Stimulated activated naive CD8-positive, alpha-beta T cell treated with anti-CD3 and anti-CD28 coated beads, Interleukin-15, amount 100 ng/mL, for 72 hours (primary cell): ENCODE measurements around the gene CXorf66.
A peak's percentile ranks its signal among the peaks of the same experiment; 100 is the strongest.
"Not testable (repeated sequence)": the region's sequence is repeated elsewhere in the genome, so short reads cannot be mapped to it uniquely, and the experiment has no call there.

Experiments
- ATAC-seq: fragments of 150-1000 bp; cut with Tn5 transposase; 2 replicates; pipeline ENCODE4 v1.10.0; 2021; ENCODE audit warnings: mild to moderate bottlenecking, moderate library complexity
- DNase-seq, 2 donors: peaks; one replicate each; pipeline ENCODE4 v3.0.0; 2021 to 2022
- H3K27ac Mint-ChIP-seq, 2 donors: one replicate each; pipeline ENCODE4 v1.8.0; 2022; ENCODE audit warnings: mild to moderate bottlenecking in 2 of 2, mixed read lengths in 2 of 2, moderate library complexity in 2 of 2
- H3K27me3 Mint-ChIP-seq: one replicate; pipeline ENCODE4 v1.8.0; 2022; ENCODE audit warnings: mixed read lengths
- H3K4me1 Mint-ChIP-seq: one replicate; pipeline ENCODE4 v1.8.0; 2022; ENCODE audit warnings: mild to moderate bottlenecking, mixed read lengths
- H3K4me3 Mint-ChIP-seq, 2 donors: one replicate each; pipeline ENCODE4 v1.8.0; 2022; ENCODE audit warnings: mild to moderate bottlenecking in 2 of 2, mixed read lengths in 2 of 2, moderate library complexity in 1 of 2
- H3K9me3 Mint-ChIP-seq, 2 donors: one replicate each; pipeline ENCODE4 v1.8.0; 2022; ENCODE audit warnings: mixed read lengths in 2 of 2

Gene CXorf66, protein sequence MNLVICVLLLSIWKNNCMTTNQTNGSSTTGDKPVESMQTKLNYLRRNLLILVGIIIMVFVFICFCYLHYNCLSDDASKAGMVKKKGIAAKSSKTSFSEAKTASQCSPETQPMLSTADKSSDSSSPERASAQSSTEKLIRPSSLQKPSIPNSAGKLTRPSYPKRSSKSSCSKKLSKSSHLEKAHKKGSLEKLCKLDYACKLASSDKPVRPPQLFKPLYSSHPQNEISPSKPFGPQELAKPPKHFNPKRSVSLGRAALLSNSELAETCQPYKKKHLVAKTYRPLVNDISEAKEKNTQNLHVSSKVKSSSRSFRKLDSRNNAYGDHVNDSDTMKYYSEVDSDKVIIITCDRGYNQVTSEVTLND

DNA sequence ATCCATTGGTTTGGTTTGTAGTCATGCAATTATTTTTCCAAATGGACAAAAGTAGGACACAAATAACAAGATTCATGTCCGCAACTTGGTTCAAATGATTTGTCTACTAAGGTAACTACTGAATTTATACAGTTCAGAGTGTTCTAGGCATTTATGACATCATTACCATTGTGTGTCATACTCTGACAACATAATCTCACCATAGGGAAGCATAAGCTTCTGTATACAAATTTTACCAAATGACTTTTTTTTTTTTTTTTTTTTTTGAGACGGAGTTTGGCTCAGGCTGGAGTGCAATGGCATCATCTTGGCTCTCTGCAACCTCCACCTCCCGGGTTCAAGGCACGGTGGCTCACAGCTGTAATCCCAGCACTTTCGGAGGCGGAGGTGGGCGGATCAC lies at the start of gene CXorf66:
TSS of gene CXorf66 (minus strand) at position 101 of the 400 bp plus-strand sequence. CDS start at position 76, 25 bp downstream.
- no peak for DNase-seq
- peaks cover 10 to 12% of the 10 kb centered on the region in 2 donors for H3K9me3 Mint-ChIP-seq
- no peaks in the 10 kb centered on the region for H3K4me1 Mint-ChIP-seq
- H3K4me3 Mint-ChIP-seq = no peak within 1 kb of the TSS
- ATAC-seq = no peak
- peaks cover 12% of the 10 kb centered on the region for H3K27me3 Mint-ChIP-seq
- no peak within 1 kb of the TSS for H3K27ac Mint-ChIP-seq

DNA sequence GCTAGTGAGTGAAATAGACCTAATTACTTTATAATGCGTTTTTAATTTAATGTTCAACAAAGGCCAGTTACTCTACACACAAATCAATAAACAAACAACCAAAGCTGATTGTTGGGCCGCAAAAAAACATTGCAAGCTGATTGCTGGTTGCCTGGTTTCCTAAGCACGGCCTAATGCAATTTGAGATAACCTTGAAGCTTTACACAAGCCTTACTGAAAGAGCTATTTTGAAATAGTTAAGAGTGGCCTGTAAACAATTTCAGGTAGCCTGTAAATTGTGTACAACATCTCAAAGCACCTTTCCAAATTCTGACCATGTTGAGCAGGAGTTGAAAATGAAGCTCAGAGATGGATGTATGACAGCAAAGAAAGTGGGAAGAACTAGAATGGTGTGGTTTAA lies 17.5 kb upstream of the CXorf66 start:
- Mint-ChIP-seq H3K27me3 (no peaks in the 10 kb centered on the region), H3K4me1 (no peaks in the 10 kb centered on the region), H3K4me3 (no peak overlapping the region), H3K9me3 (no peaks in the 10 kb centered on the region), H3K27ac (no peak overlapping the region)
- DNase-seq (no peak), ATAC-seq (no peak)

DNA sequence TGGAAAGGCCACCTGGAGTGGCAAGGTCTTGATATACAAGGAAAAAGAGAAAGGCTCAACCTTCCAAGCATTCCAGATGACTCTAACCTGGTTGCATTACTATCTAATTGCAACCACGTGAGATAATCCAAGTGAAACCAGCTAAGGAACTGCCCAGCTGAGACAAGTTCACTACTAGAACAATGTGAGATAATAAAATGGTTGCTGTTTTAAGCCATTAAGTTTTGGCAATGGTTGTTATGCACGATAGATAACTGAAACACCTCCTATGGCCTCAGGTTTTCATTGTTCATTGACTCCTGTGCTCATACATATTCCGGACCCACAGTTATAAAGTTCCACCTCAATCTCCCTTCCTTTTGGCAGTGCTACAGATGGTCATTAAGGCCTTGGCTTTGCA lies 9.2 kb upstream of the CXorf66 start:
- Mint-ChIP-seq H3K27me3 (peaks cover 13% of the 10 kb centered on the region), H3K4me1 (peaks cover 4% of the 10 kb centered on the region)
- no peak for ATAC-seq

DNA sequence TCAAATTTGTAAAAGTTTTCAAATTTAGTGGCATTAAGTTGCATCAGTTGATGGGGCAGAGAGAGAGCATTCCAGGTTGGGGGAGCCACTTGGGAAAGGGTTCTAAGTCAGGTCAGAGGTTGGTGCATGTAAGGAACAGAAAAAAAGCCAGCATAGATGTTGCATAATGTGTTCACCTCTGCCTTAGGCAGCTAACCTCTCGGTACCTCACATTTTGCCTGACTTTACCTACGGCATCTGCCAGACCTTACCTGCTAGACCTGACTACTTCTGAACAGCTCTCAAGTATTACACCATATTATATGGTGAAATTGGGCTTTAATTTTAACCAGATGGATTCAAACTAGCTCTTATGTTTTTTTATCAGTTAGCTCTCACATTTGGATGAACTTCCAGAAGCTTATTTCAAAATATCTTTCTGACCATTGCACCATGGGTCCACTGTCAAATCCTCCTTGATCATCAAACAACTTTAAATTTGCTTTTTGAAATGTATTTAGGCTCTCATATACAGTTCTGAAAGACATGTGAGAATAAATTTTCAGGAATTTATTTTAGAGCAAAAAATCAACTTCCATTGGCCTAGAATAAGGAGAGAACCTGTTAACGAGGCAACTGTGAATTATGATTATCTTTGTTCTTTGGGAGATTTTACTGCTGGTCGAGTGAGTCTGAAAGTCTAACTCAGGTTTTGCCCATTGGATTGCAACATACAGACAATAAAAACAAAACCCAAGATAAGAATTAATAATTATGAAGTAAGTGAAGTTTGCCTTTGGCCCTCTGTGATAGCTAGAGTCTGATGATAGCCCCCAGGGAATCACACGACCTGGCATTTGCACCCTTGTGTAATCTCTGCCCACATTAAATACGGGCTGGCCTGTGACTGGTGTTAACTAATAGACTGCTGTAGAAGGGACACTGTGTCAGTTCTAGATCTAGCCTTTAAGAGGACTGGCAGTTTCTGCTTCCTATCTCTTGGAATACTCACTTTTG lies 7.6 kb upstream of the CXorf66 start:
- peaks cover 4% of the 10 kb centered on the region for H3K4me1 Mint-ChIP-seq
- DNase-seq (no peak), ATAC-seq (no peak)
- no peak overlapping the region for H3K4me3 Mint-ChIP-seq
- H3K27me3 Mint-ChIP-seq = peaks cover 13% of the 10 kb centered on the region
- peaks cover 0 to 7% of the 10 kb centered on the region in 2 donors for H3K9me3 Mint-ChIP-seq
- no peak overlapping the region for H3K27ac Mint-ChIP-seq

More for the DNA sequence above, 9.2 kb upstream of the CXorf66 start:
- DNase-seq = no peak
- no peak overlapping the region for H3K27ac Mint-ChIP-seq
- peaks cover 0 to 7% of the 10 kb centered on the region in 2 donors for H3K9me3 Mint-ChIP-seq
- H3K4me3 Mint-ChIP-seq = no peak overlapping the region

DNA sequence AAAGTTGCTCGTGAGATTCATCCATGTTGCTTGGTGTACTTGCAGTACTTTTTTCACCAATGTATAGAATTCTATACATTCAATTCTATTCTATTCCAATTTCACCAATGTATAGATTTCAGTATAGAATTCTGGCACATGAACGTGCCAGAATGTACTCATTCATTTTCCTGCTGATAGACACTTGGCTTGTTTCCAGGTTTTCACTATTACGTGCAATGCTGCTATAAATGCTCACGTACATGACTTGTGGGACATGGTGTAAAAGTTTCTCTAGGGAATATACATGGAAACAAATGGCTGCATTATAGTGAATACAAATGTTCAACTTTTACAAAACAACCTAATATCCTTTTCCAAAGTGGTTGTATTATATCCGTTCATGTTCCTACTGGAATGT lies 6.8 kb upstream of the CXorf66 start:
- Mint-ChIP-seq H3K27ac (no peak overlapping the region), H3K4me1 (peaks cover 4% of the 10 kb centered on the region), H3K4me3 (no peak overlapping the region), H3K9me3 (peaks cover 0 to 7% of the 10 kb centered on the region in 2 donors), H3K27me3 (peaks cover 13% of the 10 kb centered on the region)
- no peak for DNase-seq
- ATAC-seq = no peak

DNA sequence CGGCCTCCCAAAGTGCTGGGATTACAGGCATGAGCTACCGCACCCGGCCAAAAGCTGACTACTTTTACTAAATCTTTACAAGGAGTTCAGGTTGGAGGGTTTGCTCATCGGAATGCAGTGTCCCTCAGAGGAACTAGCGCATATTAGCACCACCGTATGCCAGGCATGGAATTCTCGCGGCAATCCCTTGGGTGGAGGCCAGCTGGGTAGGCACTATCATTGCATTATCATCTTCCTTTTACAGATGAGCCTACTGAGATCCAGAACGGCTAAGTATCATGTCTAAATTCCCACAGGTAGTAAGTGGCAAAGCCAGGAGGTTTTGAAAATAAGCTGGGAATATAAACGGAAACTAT lies 6.1 kb upstream of the CXorf66 start:
- Mint-ChIP-seq H3K4me3 (no peak overlapping the region), H3K27me3 (peaks cover 13% of the 10 kb centered on the region), H3K4me1 (peaks cover 4% of the 10 kb centered on the region), H3K27ac (no peak overlapping the region), H3K9me3 (peaks cover 0 to 4% of the 10 kb centered on the region in 2 donors)
- ATAC-seq (no peak), DNase-seq (no peak)

DNA sequence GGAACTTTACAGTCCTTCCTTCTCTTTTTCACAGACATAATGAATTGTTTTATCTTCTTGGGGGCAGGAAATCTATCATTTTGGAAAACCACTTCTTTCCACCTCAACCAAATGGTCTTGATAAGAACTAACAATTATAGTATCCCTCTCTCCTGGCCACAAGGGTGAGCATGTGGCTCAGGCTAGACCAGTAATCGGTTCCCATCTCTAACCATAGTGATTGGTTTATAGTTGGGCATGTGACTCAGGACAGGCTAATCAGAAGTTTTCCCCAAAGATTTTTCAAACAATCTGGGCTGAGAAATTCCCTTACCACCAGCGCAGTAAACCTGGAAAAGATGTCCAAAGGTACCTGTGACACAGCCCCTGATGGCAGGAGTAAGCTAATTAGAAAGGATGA lies 4.0 kb upstream of the CXorf66 start:
- no peak for ATAC-seq
- Mint-ChIP-seq H3K4me1 (peaks cover 4% of the 10 kb centered on the region), H3K4me3 (no peak overlapping the region)

DNA sequence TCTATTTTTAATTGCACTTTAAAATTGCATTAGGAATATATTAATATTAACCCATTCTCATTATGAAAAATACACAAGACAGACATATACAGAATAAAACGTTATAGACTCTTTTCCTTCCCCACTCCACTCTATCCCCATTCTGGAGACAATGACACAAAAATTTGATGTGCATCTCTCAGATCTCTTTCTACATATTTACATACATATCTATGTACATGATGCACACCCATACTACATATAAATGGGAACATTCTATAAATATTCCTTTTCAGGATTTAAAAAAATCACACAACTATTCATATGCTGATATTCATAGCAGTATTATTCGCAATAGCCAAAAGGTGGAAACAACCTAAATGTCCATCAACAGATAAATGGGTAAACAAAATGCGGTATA lies 2.4 kb upstream of the CXorf66 start:
- no peak for ATAC-seq
- Mint-ChIP-seq H3K4me1 (peaks cover 4% of the 10 kb centered on the region), H3K27ac (no peak overlapping the region), H3K4me3 (no peak overlapping the region), H3K9me3 (no peaks in the 10 kb centered on the region), H3K27me3 (peaks cover 13% of the 10 kb centered on the region)
- DNase-seq = no peak

More for the DNA sequence above, 4.0 kb upstream of the CXorf66 start:
- DNase-seq = no peak
- Mint-ChIP-seq H3K27me3 (peaks cover 13% of the 10 kb centered on the region), H3K27ac (no peak overlapping the region), H3K9me3 (no peaks in the 10 kb centered on the region)

DNA sequence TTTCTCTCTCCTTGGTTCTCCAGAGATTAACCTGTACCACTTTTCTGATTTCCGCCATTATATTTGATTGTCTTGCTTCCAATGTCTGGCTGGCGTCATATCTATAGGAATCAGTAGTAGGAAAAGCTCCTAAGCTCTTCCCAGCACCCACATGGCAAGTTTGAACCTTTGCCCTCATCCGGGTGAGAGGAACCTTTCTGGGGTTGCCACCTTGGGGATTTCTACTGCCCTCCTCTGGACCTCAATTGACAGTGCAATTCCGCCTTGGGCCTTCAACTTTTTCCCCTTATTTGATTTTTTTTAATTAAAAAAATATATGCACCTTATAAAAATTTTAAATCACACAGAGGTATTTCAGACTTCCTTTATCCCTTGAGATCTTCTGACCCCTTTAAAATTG lies 2.0 kb upstream of the CXorf66 start:
- DNase-seq (no peak), ATAC-seq (no peak)
- Mint-ChIP-seq H3K27me3 (peaks cover 13% of the 10 kb centered on the region), H3K4me3 (no peak overlapping the region), H3K9me3 (no peaks in the 10 kb centered on the region), H3K27ac (no peak overlapping the region), H3K4me1 (peaks cover 4% of the 10 kb centered on the region)

DNA sequence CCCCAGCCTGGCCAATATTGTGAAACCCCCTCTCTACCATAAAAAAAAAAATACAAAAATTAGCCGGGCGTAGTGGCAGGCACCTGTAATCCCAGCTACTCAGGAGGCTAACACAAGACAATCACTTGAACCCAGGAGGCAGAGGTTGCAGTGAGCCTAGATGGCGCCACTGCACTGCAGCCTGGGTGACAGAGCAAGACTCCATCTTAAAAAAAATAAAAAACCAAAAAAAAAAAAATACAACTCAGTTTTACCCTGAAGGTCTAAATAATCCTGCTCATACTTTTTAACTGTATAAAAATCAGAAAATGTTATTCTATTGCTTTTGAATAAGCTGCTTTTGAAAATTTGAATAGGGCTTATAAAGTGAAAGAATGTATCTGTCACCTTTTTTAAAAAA lies 838 bp upstream of the CXorf66 start:
- not testable (repeated sequence) for ATAC-seq, H3K9me3 Mint-ChIP-seq, H3K27me3 Mint-ChIP-seq, H3K4me1 Mint-ChIP-seq, H3K4me3 Mint-ChIP-seq, H3K27ac Mint-ChIP-seq, DNase-seq

DNA sequence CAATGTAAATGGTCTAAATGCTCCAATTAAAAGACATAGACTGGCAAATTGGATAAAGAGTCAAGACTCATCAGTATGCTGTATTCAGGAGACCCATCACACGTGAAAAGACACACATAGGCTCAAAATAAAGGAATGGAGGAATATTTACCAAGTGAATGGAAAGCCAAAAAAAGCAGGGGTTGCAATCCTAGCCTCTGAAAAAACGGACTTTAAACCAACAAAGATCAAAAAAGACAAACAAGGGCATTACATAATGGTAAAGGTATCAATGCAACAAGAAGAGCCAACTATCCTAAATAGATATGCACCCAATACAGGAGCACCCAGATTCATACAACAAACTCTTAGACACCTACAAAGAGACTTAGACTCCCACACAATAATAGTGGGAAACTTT lies 4.2 kb downstream of the CXorf66 start:
- not testable (repeated sequence) for H3K27ac Mint-ChIP-seq, DNase-seq, H3K4me3 Mint-ChIP-seq, H3K4me1 Mint-ChIP-seq, ATAC-seq
- peaks cover 10 to 18% of the 10 kb centered on the region in 2 donors for H3K9me3 Mint-ChIP-seq
- peaks cover 18% of the 10 kb centered on the region for H3K27me3 Mint-ChIP-seq

DNA sequence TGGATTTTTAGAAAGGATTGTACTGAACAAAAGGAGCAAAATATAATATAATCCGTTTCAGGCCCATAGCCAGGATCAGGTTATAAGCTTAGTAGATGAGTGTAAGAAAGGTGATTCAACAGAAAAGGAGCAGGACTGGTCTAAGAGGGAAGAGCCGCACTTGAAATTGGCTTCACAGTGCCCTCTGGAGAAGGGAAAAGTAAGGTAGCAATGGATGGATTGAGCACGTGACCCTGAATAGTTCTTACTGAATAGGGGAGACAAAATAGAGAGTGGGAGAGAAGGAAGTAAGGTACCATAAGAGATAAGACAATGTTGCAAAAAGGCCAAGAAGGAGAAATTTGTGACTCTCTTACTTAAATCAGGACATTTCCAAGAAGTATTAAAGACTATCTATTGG lies 15.6 kb downstream of the CXorf66 start:
- no peak for ATAC-seq

DNA sequence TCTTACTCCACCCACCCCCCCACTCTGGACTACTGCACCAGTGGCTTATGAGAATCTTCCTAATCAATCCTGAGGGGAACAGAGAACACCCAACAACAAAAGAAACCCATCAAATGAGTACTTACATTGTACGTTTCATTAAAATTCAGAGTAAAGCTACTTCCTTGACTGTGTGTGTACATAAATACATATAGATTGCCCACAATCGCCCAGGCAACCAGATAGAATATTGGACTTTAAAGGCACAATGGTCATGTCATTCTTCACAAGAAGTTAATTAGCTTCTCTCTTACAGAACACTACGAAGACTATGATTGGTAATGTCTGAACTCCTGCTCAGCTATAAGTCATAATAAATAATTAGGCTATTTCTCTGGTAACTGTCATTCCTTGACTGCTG lies 20.2 kb downstream of the CXorf66 start:
- H3K4me1 Mint-ChIP-seq = no peaks in the 10 kb centered on the region
- H3K27me3 Mint-ChIP-seq = no peaks in the 10 kb centered on the region
- ATAC-seq = no peak
- H3K27ac Mint-ChIP-seq = no peak overlapping the region
- no peak overlapping the region for H3K4me3 Mint-ChIP-seq
- H3K9me3 Mint-ChIP-seq = no peaks in the 10 kb centered on the region
- DNase-seq = no peak

More for the DNA sequence above, 15.6 kb downstream of the CXorf66 start:
- DNase-seq = no peak
- H3K4me1 Mint-ChIP-seq = no peaks in the 10 kb centered on the region
- no peak overlapping the region for H3K4me3 Mint-ChIP-seq
- H3K27me3 Mint-ChIP-seq = no peaks in the 10 kb centered on the region
- no peaks in the 10 kb centered on the region for H3K9me3 Mint-ChIP-seq
- H3K27ac Mint-ChIP-seq = no peak overlapping the region

DNA sequence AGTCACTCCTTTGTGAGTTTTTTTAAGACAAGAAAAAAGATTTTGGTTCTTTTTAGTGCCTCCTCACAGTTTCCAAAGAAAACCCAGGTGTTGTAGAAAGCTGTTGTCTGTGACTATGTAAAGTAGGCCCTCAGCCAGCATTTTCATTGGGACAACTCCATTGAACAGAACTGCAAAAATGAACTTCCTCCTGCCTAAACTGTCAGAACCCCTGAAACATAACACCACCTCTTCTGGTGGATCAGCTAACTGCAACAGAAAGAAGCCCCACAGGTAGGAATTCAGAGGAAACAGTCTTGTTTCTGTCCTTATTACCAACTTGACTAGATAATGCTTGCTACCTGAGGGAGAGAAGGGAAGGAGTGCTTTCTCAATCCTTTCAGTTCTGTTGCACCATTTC lies 29.1 kb downstream of the CXorf66 start:
- no peak for DNase-seq
- Mint-ChIP-seq H3K4me3 (no peak overlapping the region), H3K27ac (no peak overlapping the region), H3K4me1 (peaks cover 5% of the 10 kb centered on the region), H3K27me3 (no peaks in the 10 kb centered on the region), H3K9me3 (no peaks in the 10 kb centered on the region)
- no peak for ATAC-seq

DNA sequence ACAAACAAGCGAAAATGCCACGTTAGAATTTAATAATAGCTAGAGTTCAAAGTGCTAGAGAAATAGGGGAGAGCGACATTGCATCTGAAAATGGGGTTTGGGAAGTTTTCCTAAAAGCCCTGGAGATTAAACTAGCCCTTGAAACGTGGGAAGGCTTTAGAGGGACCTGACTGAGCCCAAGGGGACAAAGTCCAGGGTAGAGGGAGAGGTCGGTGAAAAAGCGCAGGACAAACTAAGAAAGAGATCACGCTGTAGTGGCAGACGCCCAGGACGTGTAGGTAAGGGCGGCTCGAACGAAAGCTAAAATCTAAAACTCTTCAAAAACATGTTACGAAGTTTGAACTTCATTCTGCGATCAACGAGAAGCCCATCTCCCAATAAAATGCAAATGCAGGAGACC lies 31.4 kb downstream of the CXorf66 start:
- Mint-ChIP-seq H3K4me1 (peaks cover 22% of the 10 kb centered on the region), H3K4me3 (peak overlapping the region; percentile 84 to 88), H3K9me3 (no peaks in the 10 kb centered on the region), H3K27ac (peak overlapping the region; percentile 22 to 76), H3K27me3 (no peaks in the 10 kb centered on the region)
- ATAC-seq = no peak
- DNase-seq = no peak
